ENCODE measurements around the gene KMT2C.

DNA sequence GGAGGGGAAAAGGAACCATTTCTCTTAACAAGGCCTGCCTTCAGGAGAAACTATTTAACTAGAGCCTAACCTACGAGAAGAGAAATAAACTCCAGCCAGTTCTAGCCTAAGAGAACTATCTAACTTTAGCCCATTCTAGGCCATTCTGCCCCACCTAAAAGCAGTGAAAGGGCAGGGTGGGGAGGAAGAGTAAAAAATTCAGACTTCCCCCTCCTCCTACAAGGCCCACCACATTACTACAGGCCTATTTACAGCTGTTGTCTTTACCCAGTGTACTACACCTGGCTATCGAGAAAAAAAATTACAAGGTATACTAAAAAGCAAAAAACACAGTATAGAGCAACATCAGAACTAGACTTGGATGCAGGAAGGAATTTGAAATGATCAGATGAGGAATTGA lies 93.0 kb downstream of the KMT2C start:
- TF ChIP-seq, protein P1, sequence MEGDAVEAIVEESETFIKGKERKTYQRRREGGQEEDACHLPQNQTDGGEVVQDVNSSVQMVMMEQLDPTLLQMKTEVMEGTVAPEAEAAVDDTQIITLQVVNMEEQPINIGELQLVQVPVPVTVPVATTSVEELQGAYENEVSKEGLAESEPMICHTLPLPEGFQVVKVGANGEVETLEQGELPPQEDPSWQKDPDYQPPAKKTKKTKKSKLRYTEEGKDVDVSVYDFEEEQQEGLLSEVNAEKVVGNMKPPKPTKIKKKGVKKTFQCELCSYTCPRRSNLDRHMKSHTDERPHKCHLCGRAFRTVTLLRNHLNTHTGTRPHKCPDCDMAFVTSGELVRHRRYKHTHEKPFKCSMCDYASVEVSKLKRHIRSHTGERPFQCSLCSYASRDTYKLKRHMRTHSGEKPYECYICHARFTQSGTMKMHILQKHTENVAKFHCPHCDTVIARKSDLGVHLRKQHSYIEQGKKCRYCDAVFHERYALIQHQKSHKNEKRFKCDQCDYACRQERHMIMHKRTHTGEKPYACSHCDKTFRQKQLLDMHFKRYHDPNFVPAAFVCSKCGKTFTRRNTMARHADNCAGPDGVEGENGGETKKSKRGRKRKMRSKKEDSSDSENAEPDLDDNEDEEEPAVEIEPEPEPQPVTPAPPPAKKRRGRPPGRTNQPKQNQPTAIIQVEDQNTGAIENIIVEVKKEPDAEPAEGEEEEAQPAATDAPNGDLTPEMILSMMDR (IDR thresholded peaks at IDR 0.05; ENCODE audit: control extremely low read depth in 1 of 3, insufficient read depth in 1 of 3, low read depth in 1 of 3, low read length in 3 of 3), result no peak
- TF ChIP-seq POLR2A (IDR thresholded peaks at IDR 0.05; ENCODE audit: control extremely low read depth in 1 of 2, low read depth in 2 of 2, low read length in 2 of 2) (no peak), RFX5 (IDR thresholded peaks at IDR 0.05; ENCODE audit: borderline replicate concordance, low read depth, low read length) (no peak), CEBPB (IDR thresholded peaks at IDR 0.05; ENCODE audit: low read depth, low read length) (no peak), POLR2AphosphoS5 (IDR thresholded peaks at IDR 0.05; ENCODE audit: low read depth, low read length) (no peak), TBP (IDR thresholded peaks at IDR 0.05; ENCODE audit: low read depth, low read length) (no peak), CBX8 (IDR thresholded peaks at IDR 0.05; ENCODE audit: borderline replicate concordance, low read depth, low read length) (no peak), CREB1 (IDR thresholded peaks at IDR 0.05) (no peak), JUND (IDR thresholded peaks at IDR 0.05; ENCODE audit: low read length) (no peak), BRCA1 (IDR thresholded peaks at IDR 0.05; ENCODE audit: low read depth, low read length) (no peak), TAF1 (IDR thresholded peaks at IDR 0.05; ENCODE audit: low read depth, low read length) (no peak)
- TF ChIP-seq, protein P2, sequence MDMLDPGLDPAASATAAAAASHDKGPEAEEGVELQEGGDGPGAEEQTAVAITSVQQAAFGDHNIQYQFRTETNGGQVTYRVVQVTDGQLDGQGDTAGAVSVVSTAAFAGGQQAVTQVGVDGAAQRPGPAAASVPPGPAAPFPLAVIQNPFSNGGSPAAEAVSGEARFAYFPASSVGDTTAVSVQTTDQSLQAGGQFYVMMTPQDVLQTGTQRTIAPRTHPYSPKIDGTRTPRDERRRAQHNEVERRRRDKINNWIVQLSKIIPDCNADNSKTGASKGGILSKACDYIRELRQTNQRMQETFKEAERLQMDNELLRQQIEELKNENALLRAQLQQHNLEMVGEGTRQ (IDR thresholded peaks at IDR 0.05; ENCODE audit: low read length), result no peak
- TF ChIP-seq, protein P3, sequence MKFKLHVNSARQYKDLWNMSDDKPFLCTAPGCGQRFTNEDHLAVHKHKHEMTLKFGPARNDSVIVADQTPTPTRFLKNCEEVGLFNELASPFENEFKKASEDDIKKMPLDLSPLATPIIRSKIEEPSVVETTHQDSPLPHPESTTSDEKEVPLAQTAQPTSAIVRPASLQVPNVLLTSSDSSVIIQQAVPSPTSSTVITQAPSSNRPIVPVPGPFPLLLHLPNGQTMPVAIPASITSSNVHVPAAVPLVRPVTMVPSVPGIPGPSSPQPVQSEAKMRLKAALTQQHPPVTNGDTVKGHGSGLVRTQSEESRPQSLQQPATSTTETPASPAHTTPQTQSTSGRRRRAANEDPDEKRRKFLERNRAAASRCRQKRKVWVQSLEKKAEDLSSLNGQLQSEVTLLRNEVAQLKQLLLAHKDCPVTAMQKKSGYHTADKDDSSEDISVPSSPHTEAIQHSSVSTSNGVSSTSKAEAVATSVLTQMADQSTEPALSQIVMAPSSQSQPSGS (IDR thresholded peaks at IDR 0.05; ENCODE audit: low read length), result no peak
- TF ChIP-seq, protein P4, sequence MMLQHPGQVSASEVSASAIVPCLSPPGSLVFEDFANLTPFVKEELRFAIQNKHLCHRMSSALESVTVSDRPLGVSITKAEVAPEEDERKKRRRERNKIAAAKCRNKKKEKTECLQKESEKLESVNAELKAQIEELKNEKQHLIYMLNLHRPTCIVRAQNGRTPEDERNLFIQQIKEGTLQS (IDR thresholded peaks at IDR 0.05; ENCODE audit: insufficient read depth, low read depth, low read length), result no peak

Data from H1 (cell line).